Metanephros (tissue), 1 donor: Measurements from ENCODE around the gene SMC6. TPM values are rescaled to one million over a fixed set of nuclear protein-coding genes. Genes with fewer than 3 reads are reported as not detected.

Source experiments
- total RNA-seq: library from RNA; depleted of rRNA; stranded (reverse); fragments of >200 nt; gene quantifications from one replicate; pipeline ENCODE4 v1.2.3, GENCODE V29; 2014

SMC6 gene
- 16.8 TPM for total RNA-seq

GRCh38 chr2:17753803-17754663 lies at the start of gene SMC6, which contains the start of gene GEN1:
Gene SMC6, minus strand, starts transcription at chr2:17753810. Its CDS starts 7,864 bp downstream, at chr2:17745946.
Gene GEN1, plus strand, starts transcription at chr2:17754138. Its CDS starts 5,806 bp downstream, at chr2:17759944.

Other genes starting within 250 kb of the SMC6 start
- 0.12 TPM for gene RAD51AP2, start 235.4 kb downstream of the SMC6 start, total RNA-seq
- 3.3 TPM for gene VSNL1, start 213.1 kb downstream of the SMC6 start, total RNA-seq
- 9.9 TPM for gene GEN1, start 328 bp upstream of the SMC6 start, total RNA-seq
- gene MSGN1, start 62.6 kb upstream of the SMC6 start, total RNA-seq, result not detected
- 13.1 TPM for gene KCNS3, start 124.9 kb upstream of the SMC6 start, total RNA-seq